ENCODE data around the gene RGS17. TPM values are rescaled to one million over a fixed set of nuclear protein-coding genes. Genes with fewer than 3 reads are reported as not detected.

The RGS17 gene
- not detected for total RNA-seq

- H3K9me3 ChIP-seq, result no peaks in the 10 kb centered on the region
- H3K4me3 ChIP-seq, result peak within 1 kb of the TSS; percentile 61 to 80
- H3K27ac ChIP-seq, result peak within 1 kb of the TSS; percentile 78 to 83
- peak in 1 of 2 donors; percentile 83 for DNase-seq (ENCODE audit: low spot score in 2 of 2)
- intact Hi-C loops (cut with DNase I), result loop anchor here (2.0 to 5.0 kb wide), 2 partner anchors 23 to 91 kb away; no protein-coding TSS in a partner anchor
- no peaks in the 10 kb centered on the region for H3K36me3 ChIP-seq
- peaks cover 3 to 5% of the 10 kb centered on the region in 2 donors for H3K4me1 ChIP-seq
- no peaks in the 10 kb centered on the region for H3K27me3 ChIP-seq
- no peak for TF ChIP-seq CTCF (IDR thresholded peaks at IDR 0.05)
Observed at GRCh38 chr6:153131037-153131981, at the start of gene RGS17. TSS of gene RGS17 (minus strand) at chr6:153131282. CDS start at chr6:153044018, 87,264 bp downstream.

- Histone ChIP-seq H3K27ac (no peak overlapping the region), H3K36me3 (no peaks in the 10 kb centered on the region), H3K4me3 (no peak overlapping the region), H3K4me1 (no peaks in the 10 kb centered on the region), H3K27me3 (no peaks in the 10 kb centered on the region), H3K9me3 (no peaks in the 10 kb centered on the region)
- TF ChIP-seq CTCF (IDR thresholded peaks at IDR 0.05), result no peak
- no peak for DNase-seq (ENCODE audit: low spot score in 2 of 2)
- intact Hi-C loops (cut with DNase I), result no loop called here
Observed at GRCh38 chr6:153172815-153173214, 41.7 kb upstream of the RGS17 start.

GRCh38 chr6:153170511-153170910, 39.4 kb upstream of the RGS17 start:
- intact Hi-C loops (cut with DNase I), result no loop called here
- TF ChIP-seq CTCF (IDR thresholded peaks at IDR 0.05), result no peak
- DNase-seq (ENCODE audit: low spot score in 2 of 2), result no peak
- H3K27me3 ChIP-seq, result no peaks in the 10 kb centered on the region
- no peaks in the 10 kb centered on the region for H3K9me3 ChIP-seq
- H3K4me3 ChIP-seq, result no peak overlapping the region
- H3K4me1 ChIP-seq, result no peaks in the 10 kb centered on the region
- H3K27ac ChIP-seq, result no peak overlapping the region
- H3K36me3 ChIP-seq, result no peaks in the 10 kb centered on the region

- intact Hi-C loops (cut with DNase I), result no loop called here
- H3K9me3 ChIP-seq, result no peaks in the 10 kb centered on the region
Observed at GRCh38 chr6:153167907-153168306, 36.8 kb upstream of the RGS17 start.

More at GRCh38 chr6:153167907-153168306, 36.8 kb upstream of the RGS17 start:
- no peak for TF ChIP-seq CTCF (IDR thresholded peaks at IDR 0.05)
- Histone ChIP-seq H3K27me3 (no peaks in the 10 kb centered on the region), H3K4me3 (no peak overlapping the region), H3K27ac (no peak overlapping the region), H3K4me1 (no peaks in the 10 kb centered on the region), H3K36me3 (no peaks in the 10 kb centered on the region)
- no peak for DNase-seq (ENCODE audit: low spot score in 2 of 2)
